Neural cell (in vitro differentiated cells): ENCODE measurements around the gene NDUFAF2. TPM values are rescaled to one million over a fixed set of nuclear protein-coding genes. Genes with fewer than 3 reads are reported as not detected.

ENCODE experiments used
- H2AFZ ChIP-seq: fragments of 200-600, 300-800 bp; sonication (generic), shearing (Covaris generic); 2 replicates; pipeline ENCODE4 v1.6.0; 2014; ENCODE audit warnings: low read depth, mild to moderate bottlenecking, antibody characterized with exemption, low read length, moderate library complexity
- H3F3A ChIP-seq: fragments of 200-600 bp; shearing (Covaris generic); 2 replicates; pipeline ENCODE4 v1.6.1; 2016; ENCODE audit warnings: mild to moderate bottlenecking, moderate library complexity, mixed read lengths, antibody characterized with exemption, low read length; ENCODE audit not compliant: insufficient read depth, poor library complexity, severe bottlenecking
- H3K27ac ChIP-seq: fragments of 200-600, 300-800 bp; sonication (generic), shearing (Covaris generic); 2 replicates; pipeline ENCODE4 v1.5.1; 2014; ENCODE audit warnings: mild to moderate bottlenecking, low read length, moderate library complexity
- H3K27me3 ChIP-seq: fragments of 300-800, 200-600 bp; sonication (generic), shearing (Covaris generic); 2 replicates; pipeline ENCODE4 v1.6.0; 2014; ENCODE audit warnings: mild to moderate bottlenecking, low read depth, low read length, moderate library complexity; ENCODE audit not compliant: insufficient read depth
- H3K36me3 ChIP-seq: fragments of 300-800, 200-600 bp; sonication (generic), shearing (Covaris generic); 2 replicates; pipeline ENCODE4 v1.5.1; 2014; ENCODE audit warnings: mild to moderate bottlenecking, antibody characterized with exemption, low read length, moderate library complexity; ENCODE audit not compliant: insufficient read depth
- H3K4me2 ChIP-seq: fragments of 300-800, 200-600 bp; sonication (generic), shearing (Covaris generic); 2 replicates; pipeline ENCODE4 v1.6.0; 2014; ENCODE audit warnings: mild to moderate bottlenecking, low read length
- H3K4me3 ChIP-seq: fragments of 300-800, 200-600 bp; sonication (generic), shearing (Covaris generic); 2 replicates; pipeline ENCODE4 v1.5.1; 2014; ENCODE audit warnings: mild to moderate bottlenecking, low read length, moderate library complexity
- H3K79me2 ChIP-seq: fragments of 200-600 bp; shearing (Covaris generic); replicated peaks from 2 replicates; pipeline ENCODE4 v1.6.0; 2014; ENCODE audit warnings: mild to moderate bottlenecking, low read length, moderate library complexity; ENCODE audit not compliant: insufficient read depth
- H3K9ac ChIP-seq: fragments of 300-800, 200-600 bp; sonication (generic), shearing (Covaris generic); 2 replicates; pipeline ENCODE4 v1.6.1; 2016; ENCODE audit warnings: mild to moderate bottlenecking, low read length, mixed read lengths
- H3K9me2 ChIP-seq: fragments of 200-600 bp; shearing (Covaris generic); 2 replicates; pipeline ENCODE4 v1.6.1; 2016; ENCODE audit warnings: mild to moderate bottlenecking, low read length, mixed read lengths; ENCODE audit not compliant: insufficient read depth
- H3K9me3 ChIP-seq: fragments of 200-600, 300-800 bp; sonication (generic), shearing (Covaris generic); 2 replicates; pipeline ENCODE4 v1.6.1; 2016; ENCODE audit warnings: mild to moderate bottlenecking, mixed run types, low read length, moderate library complexity, mixed read lengths
- H4K20me1 ChIP-seq: fragments of 200-600 bp; shearing (Covaris generic); 2 replicates; pipeline ENCODE4 v1.6.1; 2016; ENCODE audit warnings: mild to moderate bottlenecking, mixed run types; ENCODE audit not compliant: insufficient read depth
- EP300 ChIP-seq: fragments of 450-650 bp; conservative IDR thresholded peaks from 2 replicates; pipeline ENCODE4 v1.6.1; 2014; ENCODE audit warnings: antibody characterized with exemption, mild to moderate bottlenecking, moderate library complexity; ENCODE audit not compliant: poor library complexity, severe bottlenecking
- EZH2 ChIP-seq: fragments of 200-600, 300-800 bp; shearing (Covaris generic), sonication (generic); IDR thresholded peaks from 2 replicates; pipeline ENCODE4 v1.6.1; 2014; ENCODE audit warnings: antibody characterized with exemption, low read length, borderline replicate concordance, mild to moderate bottlenecking; ENCODE audit not compliant: insufficient read depth, poor library complexity, severe bottlenecking
- MXI1 ChIP-seq: fragments of 450-650 bp; conservative IDR thresholded peaks from 2 replicates; pipeline ENCODE4 v1.6.1; 2014; ENCODE audit warnings: antibody characterized with exemption, mild to moderate bottlenecking; ENCODE audit not compliant: poor library complexity, severe bottlenecking
- POLR2AphosphoS5 ChIP-seq: IDR thresholded peaks from 2 replicates; pipeline ENCODE4 v1.6.1; 2012
- RAD21 ChIP-seq: fragments of 450-650 bp; conservative IDR thresholded peaks from 2 replicates; pipeline ENCODE4 v1.6.1; 2014; ENCODE audit warnings: antibody characterized with exemption, mild to moderate bottlenecking, moderate library complexity
- REST ChIP-seq: IDR thresholded peaks from 2 replicates; pipeline ENCODE4 v1.6.1; 2012; ENCODE audit warnings: borderline replicate concordance
- SMC3 ChIP-seq: fragments of 450-650 bp; conservative IDR thresholded peaks from 2 replicates; pipeline ENCODE4 v1.6.1; 2014; ENCODE audit warnings: antibody characterized with exemption, mild to moderate bottlenecking, moderate library complexity; ENCODE audit not compliant: poor library complexity
- TAF1 ChIP-seq: IDR thresholded peaks from 2 replicates; pipeline ENCODE4 v1.6.1; 2012; ENCODE audit warnings: low read depth
- polyA plus RNA-seq: library from polyadenylated mRNA; depleted of rRNA; stranded (reverse); fragments of >200 nt; gene quantifications from 2 replicates; pipeline ENCODE4 v1.2.3, GENCODE V29; 2014
- TF ChIP-seq, protein P1 (sequence below): fragments of 450-650 bp; IDR thresholded peaks from 2 replicates; pipeline ENCODE4 v1.5.1; 2014; ENCODE audit warnings: antibody characterized with exemption, mild to moderate bottlenecking, moderate library complexity; ENCODE audit not compliant: poor library complexity, severe bottlenecking

Gene NDUFAF2
- polyA plus RNA-seq, 1 donor from 2014 or later = 53.6 TPM

DNA sequence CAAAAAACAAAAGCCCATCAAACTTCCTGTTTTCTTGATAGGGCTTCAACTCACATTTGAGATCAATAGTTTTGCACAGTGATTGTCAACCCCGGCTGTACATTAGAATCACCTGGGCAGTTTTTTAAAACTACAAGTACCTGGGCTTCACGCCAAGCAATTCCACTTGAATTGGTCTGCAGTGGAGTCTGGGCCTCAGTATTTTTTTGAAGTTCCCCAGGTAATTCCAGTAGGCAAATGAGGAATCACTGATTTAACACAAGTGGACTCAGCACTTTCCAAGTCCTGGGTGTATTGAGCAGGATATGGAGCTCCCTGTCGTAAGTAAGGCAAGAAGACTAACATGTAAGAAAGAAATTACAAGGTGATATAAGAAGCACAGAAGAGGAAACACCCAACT lies 232.1 kb downstream of the NDUFAF2 start:
- Histone ChIP-seq H3K4me2 (no peak overlapping the region), H3K27ac (no peak overlapping the region), H3K4me3 (no peak overlapping the region), H3K9me3 (no peaks in the 10 kb centered on the region), H3K9ac (no peak overlapping the region), H3K79me2 (no peaks in the 10 kb centered on the region), H3F3A (no peaks in the 10 kb centered on the region), H2AFZ (no peak overlapping the region), H3K27me3 (no peaks in the 10 kb centered on the region), H3K9me2 (no peaks in the 10 kb centered on the region), H4K20me1 (no peaks in the 10 kb centered on the region), H3K36me3 (no peaks in the 10 kb centered on the region)
- TF ChIP-seq EZH2 (no peak), MXI1 (no peak), POLR2AphosphoS5 (no peak), TAF1 (no peak), SMC3 (no peak), REST (no peak), EP300 (no peak)
- TF ChIP-seq, protein P1, sequence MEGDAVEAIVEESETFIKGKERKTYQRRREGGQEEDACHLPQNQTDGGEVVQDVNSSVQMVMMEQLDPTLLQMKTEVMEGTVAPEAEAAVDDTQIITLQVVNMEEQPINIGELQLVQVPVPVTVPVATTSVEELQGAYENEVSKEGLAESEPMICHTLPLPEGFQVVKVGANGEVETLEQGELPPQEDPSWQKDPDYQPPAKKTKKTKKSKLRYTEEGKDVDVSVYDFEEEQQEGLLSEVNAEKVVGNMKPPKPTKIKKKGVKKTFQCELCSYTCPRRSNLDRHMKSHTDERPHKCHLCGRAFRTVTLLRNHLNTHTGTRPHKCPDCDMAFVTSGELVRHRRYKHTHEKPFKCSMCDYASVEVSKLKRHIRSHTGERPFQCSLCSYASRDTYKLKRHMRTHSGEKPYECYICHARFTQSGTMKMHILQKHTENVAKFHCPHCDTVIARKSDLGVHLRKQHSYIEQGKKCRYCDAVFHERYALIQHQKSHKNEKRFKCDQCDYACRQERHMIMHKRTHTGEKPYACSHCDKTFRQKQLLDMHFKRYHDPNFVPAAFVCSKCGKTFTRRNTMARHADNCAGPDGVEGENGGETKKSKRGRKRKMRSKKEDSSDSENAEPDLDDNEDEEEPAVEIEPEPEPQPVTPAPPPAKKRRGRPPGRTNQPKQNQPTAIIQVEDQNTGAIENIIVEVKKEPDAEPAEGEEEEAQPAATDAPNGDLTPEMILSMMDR = no peak

DNA sequence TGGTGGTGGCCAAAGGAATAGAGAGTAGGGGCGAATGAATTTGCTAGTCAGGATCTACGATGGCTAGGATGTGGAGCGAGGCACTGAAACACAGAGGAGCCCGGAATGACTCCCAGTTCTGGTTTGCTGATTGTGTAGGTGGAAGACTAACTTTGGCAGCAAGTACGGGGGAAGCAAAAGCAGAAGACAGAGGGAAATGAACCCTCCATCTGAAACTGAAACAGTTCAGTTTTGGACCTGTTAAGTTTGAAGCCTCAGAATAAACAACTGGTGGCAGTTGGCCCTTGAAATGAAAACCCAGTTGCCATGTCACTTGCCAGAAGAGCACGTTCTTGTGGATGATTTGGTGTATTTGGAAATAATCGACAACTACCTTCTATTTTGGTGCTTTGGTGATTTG lies 232.7 kb downstream of the NDUFAF2 start:
- no peak overlapping the region for H3K4me2 ChIP-seq
- H3K9me2 ChIP-seq = no peaks in the 10 kb centered on the region
- H3K9ac ChIP-seq = no peak overlapping the region
- H3K36me3 ChIP-seq = no peaks in the 10 kb centered on the region
- no peaks in the 10 kb centered on the region for H3F3A ChIP-seq
- H3K27me3 ChIP-seq = no peaks in the 10 kb centered on the region
- no peak overlapping the region for H3K27ac ChIP-seq
- H2AFZ ChIP-seq = no peak overlapping the region
- H3K9me3 ChIP-seq = no peaks in the 10 kb centered on the region
- TF ChIP-seq RAD21 (no peak), REST (no peak)
- H3K4me3 ChIP-seq = no peak overlapping the region
- no peaks in the 10 kb centered on the region for H3K79me2 ChIP-seq
- no peaks in the 10 kb centered on the region for H4K20me1 ChIP-seq
